Activated CD8-positive, alpha-beta memory T cell treated with anti-CD3 and anti-CD28 coated beads, Interleukin-2, amount 50 U/mL, for 24 hours (primary cell): ENCODE measurements around the gene NDUFA8.
"Not testable (repeated sequence)": the region's sequence is repeated elsewhere in the genome, so short reads cannot be mapped to it uniquely, and the experiment has no call there.

Experiments used
- DNase-seq: peaks from one replicate; pipeline ENCODE4 v3.0.0-alpha.2; 2020; ENCODE audit errors: extremely low read depth

The NDUFA8 gene

GRCh38 chr9:122121391-122121790, 38.2 kb downstream of the NDUFA8 start:
- DNase-seq = no peak

GRCh38 chr9:122120316-122121071, 39.1 kb downstream of the NDUFA8 start:
- no peak for DNase-seq

- DNase-seq = no peak
These were observed 39.9 kb downstream of the NDUFA8 start for GRCh38 chr9:122119721-122120120.

GRCh38 chr9:122119166-122119521, 40.4 kb downstream of the NDUFA8 start:
- no peak for DNase-seq

GRCh38 chr9:122118343-122119165, 41.0 kb downstream of the NDUFA8 start:
- DNase-seq = no peak

GRCh38 chr9:122117241-122117640, 42.3 kb downstream of the NDUFA8 start:
- DNase-seq = not testable (repeated sequence)

GRCh38 chr9:122116448-122117173, 43.0 kb downstream of the NDUFA8 start:
- no peak for DNase-seq

- no peak for DNase-seq
These were observed 43.5 kb downstream of the NDUFA8 start for GRCh38 chr9:122116040-122116439.

- no peak for DNase-seq
These were observed 44.2 kb downstream of the NDUFA8 start for GRCh38 chr9:122115176-122116035.

GRCh38 chr9:122113574-122113973, 46.0 kb downstream of the NDUFA8 start:
- no peak for DNase-seq

- no peak for DNase-seq
These were observed 47.3 kb downstream of the NDUFA8 start for GRCh38 chr9:122112238-122112637.

- DNase-seq = no peak
These were observed 48.0 kb downstream of the NDUFA8 start for GRCh38 chr9:122111413-122112085.

GRCh38 chr9:122110100-122110833, 49.3 kb downstream of the NDUFA8 start:
- DNase-seq = no peak

- no peak for DNase-seq
These were observed 50.4 kb downstream of the NDUFA8 start for GRCh38 chr9:122109035-122109813.

- DNase-seq = no peak
These were observed 52.2 kb downstream of the NDUFA8 start for GRCh38 chr9:122107291-122107805.

- DNase-seq = no peak
These were observed 53.0 kb downstream of the NDUFA8 start for GRCh38 chr9:122106576-122106975.

GRCh38 chr9:122103985-122104384, 55.6 kb downstream of the NDUFA8 start:
- DNase-seq = no peak

- no peak for DNase-seq
These were observed 57.4 kb downstream of the NDUFA8 start for GRCh38 chr9:122102156-122102555.

GRCh38 chr9:122100756-122101155, 58.8 kb downstream of the NDUFA8 start:
- no peak for DNase-seq
